ENCODE data around the gene HASPIN.

The HASPIN gene

DNA sequence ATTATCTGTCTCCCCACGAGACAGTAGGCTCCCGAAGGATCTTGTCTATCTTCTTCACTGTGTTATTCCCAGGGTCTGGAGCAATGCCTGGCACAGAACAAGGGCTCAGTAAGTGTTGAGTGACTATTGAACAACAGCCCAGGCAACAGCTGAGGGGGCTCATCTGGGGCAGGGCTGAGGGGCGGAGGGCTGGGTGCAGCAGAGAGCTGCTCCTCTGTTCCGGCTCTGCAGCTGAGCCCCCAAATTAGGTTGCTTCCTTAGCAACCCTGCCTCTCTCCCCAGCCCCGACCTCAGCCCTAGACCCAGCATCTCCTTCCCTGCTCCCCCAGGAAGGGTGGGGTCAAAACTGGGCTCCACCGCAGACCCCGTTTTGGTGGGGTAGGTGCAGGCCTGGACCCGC is 45.1 kb downstream of the HASPIN start:
- Histone ChIP-seq H3K4me3 (ENCODE audit: low read depth in 1 of 2, low read length in 1 of 2) (no peak overlapping the region), H3K27me3 (no peaks in the 10 kb centered on the region), H3K36me3 (no peaks in the 10 kb centered on the region), H3K27ac (no peak overlapping the region), H3K9me3 (no peaks in the 10 kb centered on the region), H3K4me1 (ENCODE audit: control insufficient read depth in 1 of 2, insufficient read depth in 1 of 2, low read depth in 1 of 2, low read length in 1 of 2) (peaks cover 13 to 19% of the 10 kb centered on the region in 2 experiments)
- TF ChIP-seq CTCF (IDR thresholded peaks at IDR 0.05): no peak

- no peak for TF ChIP-seq CTCF (IDR thresholded peaks at IDR 0.05)
- Histone ChIP-seq H3K36me3 (no peaks in the 10 kb centered on the region), H3K9me3 (no peaks in the 10 kb centered on the region), H3K4me1 (ENCODE audit: control insufficient read depth in 1 of 2, insufficient read depth in 1 of 2, low read depth in 1 of 2, low read length in 1 of 2) (peaks cover 4 to 11% of the 10 kb centered on the region in 2 experiments), H3K4me3 (ENCODE audit: low read depth in 1 of 2, low read length in 1 of 2) (no peak overlapping the region), H3K27ac (no peak overlapping the region), H3K27me3 (no peaks in the 10 kb centered on the region)
Observed at GRCh38 chr17:3770466-3770865, 46.8 kb downstream of the HASPIN start.

DNA sequence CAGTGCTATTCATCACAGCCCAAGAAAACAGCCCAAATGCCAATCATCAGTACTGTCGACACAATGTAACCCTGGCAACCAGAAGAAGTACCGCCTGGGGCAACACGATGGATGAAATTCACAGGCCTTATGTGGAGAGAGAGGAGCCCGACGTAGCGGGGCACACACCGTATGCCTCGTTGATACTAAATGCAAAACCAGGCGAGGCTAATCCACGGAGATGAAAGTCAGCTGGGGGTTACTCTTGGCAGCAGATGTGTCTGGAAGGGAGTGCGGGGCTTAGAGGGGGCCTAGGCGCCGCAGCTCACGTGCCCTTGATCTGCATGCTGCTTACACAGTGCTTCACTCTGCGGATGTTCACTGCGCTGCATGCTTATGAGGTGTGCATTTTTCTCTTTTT is 47.4 kb downstream of the HASPIN start:
- Histone ChIP-seq H3K27me3 (no peaks in the 10 kb centered on the region), H3K36me3 (no peaks in the 10 kb centered on the region), H3K27ac (no peak overlapping the region), H3K4me3 (ENCODE audit: low read depth in 1 of 2, low read length in 1 of 2) (no peak overlapping the region), H3K9me3 (no peaks in the 10 kb centered on the region), H3K4me1 (ENCODE audit: control insufficient read depth in 1 of 2, insufficient read depth in 1 of 2, low read depth in 1 of 2, low read length in 1 of 2) (peaks cover 0 to 6% of the 10 kb centered on the region in 2 experiments)
- no peak for TF ChIP-seq CTCF (IDR thresholded peaks at IDR 0.05)

DNA sequence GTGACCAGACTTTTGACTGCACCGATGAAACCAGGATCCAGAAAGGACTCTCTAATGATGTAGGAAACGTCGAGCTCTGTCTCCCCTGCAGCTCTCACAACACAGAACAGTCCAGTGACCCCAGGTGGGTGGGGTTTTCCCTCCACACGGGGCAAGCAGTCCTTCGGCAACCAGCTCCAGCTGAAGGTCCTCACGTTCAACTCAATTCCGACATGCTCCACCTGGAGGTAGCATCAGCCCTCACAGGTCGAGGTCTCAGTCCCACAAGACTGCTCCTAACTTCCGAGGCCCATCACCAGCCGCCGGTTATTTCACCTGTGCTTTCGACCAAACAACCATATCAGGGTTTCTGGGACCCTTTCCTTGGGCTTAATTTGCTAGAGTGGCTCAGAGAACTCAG is 49.1 kb downstream of the HASPIN start:
- no peaks in the 10 kb centered on the region for H3K36me3 ChIP-seq
- H3K27ac ChIP-seq: no peak overlapping the region
- peaks cover 0 to 6% of the 10 kb centered on the region in 2 experiments for H3K4me1 ChIP-seq (ENCODE audit: control insufficient read depth in 1 of 2, insufficient read depth in 1 of 2, low read depth in 1 of 2, low read length in 1 of 2)
- no peaks in the 10 kb centered on the region for H3K9me3 ChIP-seq
- no peak for TF ChIP-seq CTCF (IDR thresholded peaks at IDR 0.05)
- H3K27me3 ChIP-seq: no peaks in the 10 kb centered on the region
- no peak overlapping the region for H3K4me3 ChIP-seq (ENCODE audit: low read depth in 1 of 2, low read length in 1 of 2)

DNA sequence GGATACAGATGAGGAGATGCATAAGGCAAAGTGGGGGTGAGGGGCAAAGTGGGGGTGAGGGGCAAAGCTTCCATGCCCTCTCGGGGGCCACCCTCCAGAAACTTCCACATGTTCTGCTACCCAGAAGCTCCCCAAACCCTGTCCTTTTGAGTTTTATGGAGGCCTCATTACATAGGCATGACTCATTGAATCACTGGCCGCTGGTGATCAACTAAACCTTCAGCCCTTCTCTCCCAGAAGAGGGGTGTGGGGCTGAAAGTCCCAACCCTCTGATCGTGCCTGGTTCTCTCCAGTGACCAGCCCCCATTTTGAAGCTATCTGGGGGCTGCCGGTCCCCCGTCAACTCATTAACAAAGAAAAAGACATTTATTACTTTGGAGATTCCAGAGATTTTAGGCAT is 49.8 kb downstream of the HASPIN start:
- H3K27me3 ChIP-seq: no peaks in the 10 kb centered on the region
- no peak overlapping the region for H3K27ac ChIP-seq
- H3K4me1 ChIP-seq (ENCODE audit: control insufficient read depth in 1 of 2, insufficient read depth in 1 of 2, low read depth in 1 of 2, low read length in 1 of 2): peaks cover 0 to 6% of the 10 kb centered on the region in 2 experiments
- H3K4me3 ChIP-seq (ENCODE audit: low read depth in 1 of 2, low read length in 1 of 2): no peak overlapping the region
- no peak for TF ChIP-seq CTCF (IDR thresholded peaks at IDR 0.05)
- no peaks in the 10 kb centered on the region for H3K36me3 ChIP-seq
- no peaks in the 10 kb centered on the region for H3K9me3 ChIP-seq

DNA sequence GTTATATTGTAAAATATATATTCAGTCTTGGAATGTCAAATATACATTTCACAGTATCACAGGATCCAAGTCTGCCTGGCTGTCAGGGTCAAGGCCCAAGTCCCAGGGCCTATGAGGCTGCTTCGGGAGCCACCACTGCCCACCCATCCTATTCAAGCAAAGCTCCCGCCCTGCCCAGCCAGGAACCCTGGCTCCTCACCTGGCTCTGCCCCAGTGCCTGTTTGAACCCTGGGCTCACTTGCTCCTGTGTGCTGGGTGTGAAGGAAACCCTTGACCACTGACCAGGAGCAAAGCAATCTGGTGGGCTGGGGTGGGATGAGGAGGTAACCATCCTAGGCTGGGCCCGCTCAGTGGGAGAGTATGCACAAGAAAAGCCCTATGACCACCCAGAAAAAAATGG is 50.3 kb downstream of the HASPIN start:
- Histone ChIP-seq H3K36me3 (no peaks in the 10 kb centered on the region), H3K4me3 (ENCODE audit: low read depth in 1 of 2, low read length in 1 of 2) (no peak overlapping the region), H3K27ac (no peak overlapping the region), H3K9me3 (no peaks in the 10 kb centered on the region), H3K4me1 (ENCODE audit: control insufficient read depth in 1 of 2, insufficient read depth in 1 of 2, low read depth in 1 of 2, low read length in 1 of 2) (peaks cover 0 to 6% of the 10 kb centered on the region in 2 experiments), H3K27me3 (no peaks in the 10 kb centered on the region)
- no peak for TF ChIP-seq CTCF (IDR thresholded peaks at IDR 0.05)
